HL-60/S4 treated with phorbol 12-myristate 13-acetate at 8.2 ng/mL for 4 days and 3 days (cell line): Measurements from ENCODE around the gene CROT.

Experiments used
- in situ Hi-C: fragments of 300-500 bp; cut with MboI; formaldehyde crosslinking; loops from 2 replicates; pipeline ENCODE4 v1.15.0; 2022; ENCODE audit warnings: low sequenced_read_pairs

CROT gene

GRCh38 chr7:87413029-87413428 is 67.6 kb downstream of the CROT start:
- in situ Hi-C loops: no loop called here

- in situ Hi-C loops: no loop called here
Measured at GRCh38 chr7:87413951-87414793, 68.7 kb downstream of the CROT start.

GRCh38 chr7:87414794-87415188 is 69.3 kb downstream of the CROT start:
- in situ Hi-C loops: no loop called here

- in situ Hi-C loops: no loop called here
Measured at GRCh38 chr7:87416682-87417587, 71.5 kb downstream of the CROT start.

- in situ Hi-C loops: no loop called here
Measured at GRCh38 chr7:87420173-87420572, 74.7 kb downstream of the CROT start.

GRCh38 chr7:87424075-87424474 is 78.6 kb downstream of the CROT start:
- in situ Hi-C loops: no loop called here

GRCh38 chr7:87426160-87426559 is 80.7 kb downstream of the CROT start:
- in situ Hi-C loops: no loop called here

- in situ Hi-C loops: no loop called here
Measured at GRCh38 chr7:87427288-87427687, 81.8 kb downstream of the CROT start.

GRCh38 chr7:87432536-87432935 is 87.1 kb downstream of the CROT start:
- in situ Hi-C loops: no loop called here

GRCh38 chr7:87435546-87435945 is 90.1 kb downstream of the CROT start:
- in situ Hi-C loops: no loop called here

GRCh38 chr7:87445897-87446296 is 100.4 kb downstream of the CROT start:
- in situ Hi-C loops: no loop called here

GRCh38 chr7:87447116-87447635 is 101.7 kb downstream of the CROT start:
- in situ Hi-C loops: no loop called here

- in situ Hi-C loops: no loop called here
Measured at GRCh38 chr7:87448388-87448787, 102.9 kb downstream of the CROT start.
